Stomach (tissue), 4 donors: ENCODE results near the gene TBC1D20.

Source experiments
- POLR2A ChIP-seq, 4 donors: fragments of 450-650 bp; IDR thresholded peaks; one replicate each; pipeline ENCODE4 v1.6.1; 2016; ENCODE audit warnings: antibody characterized with exemption in 4 of 4, control low read depth in 2 of 4, mild to moderate bottlenecking in 1 of 4, moderate library complexity in 1 of 4
- TF ChIP-seq, protein P1 (sequence below), 7 experiments: fragments of 450-650 bp in 4 of 7; fragments of 200-600 bp in 3 of 7; sonication (generic) in 3 of 7; IDR thresholded peaks; one replicate each; pipeline ENCODE4 v1.5.1; 2016 to 2019; ENCODE audit warnings: antibody characterized with exemption in 7 of 7, control low read depth in 2 of 7, mild to moderate bottlenecking in 1 of 7

DNA sequence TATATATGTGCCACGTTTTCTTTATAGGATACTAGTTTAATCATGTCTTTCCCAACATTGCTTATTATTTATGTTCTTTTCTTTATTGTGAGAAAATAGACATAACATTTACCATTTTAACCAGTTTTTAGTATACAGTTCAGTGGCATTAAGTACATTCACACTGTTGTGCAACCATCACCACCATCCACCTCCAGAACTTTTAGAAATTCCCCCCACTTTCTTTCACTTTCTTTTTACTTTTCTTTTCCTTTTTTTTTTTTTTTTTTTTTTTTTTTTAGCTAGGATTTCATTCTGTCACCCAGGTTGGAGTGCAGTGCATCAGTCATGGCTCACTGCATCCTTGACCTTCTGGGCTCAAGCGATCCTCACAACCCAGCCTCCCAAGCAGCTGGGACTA, 35.8 kb downstream of the TBC1D20 start:
- TF ChIP-seq, protein P1, sequence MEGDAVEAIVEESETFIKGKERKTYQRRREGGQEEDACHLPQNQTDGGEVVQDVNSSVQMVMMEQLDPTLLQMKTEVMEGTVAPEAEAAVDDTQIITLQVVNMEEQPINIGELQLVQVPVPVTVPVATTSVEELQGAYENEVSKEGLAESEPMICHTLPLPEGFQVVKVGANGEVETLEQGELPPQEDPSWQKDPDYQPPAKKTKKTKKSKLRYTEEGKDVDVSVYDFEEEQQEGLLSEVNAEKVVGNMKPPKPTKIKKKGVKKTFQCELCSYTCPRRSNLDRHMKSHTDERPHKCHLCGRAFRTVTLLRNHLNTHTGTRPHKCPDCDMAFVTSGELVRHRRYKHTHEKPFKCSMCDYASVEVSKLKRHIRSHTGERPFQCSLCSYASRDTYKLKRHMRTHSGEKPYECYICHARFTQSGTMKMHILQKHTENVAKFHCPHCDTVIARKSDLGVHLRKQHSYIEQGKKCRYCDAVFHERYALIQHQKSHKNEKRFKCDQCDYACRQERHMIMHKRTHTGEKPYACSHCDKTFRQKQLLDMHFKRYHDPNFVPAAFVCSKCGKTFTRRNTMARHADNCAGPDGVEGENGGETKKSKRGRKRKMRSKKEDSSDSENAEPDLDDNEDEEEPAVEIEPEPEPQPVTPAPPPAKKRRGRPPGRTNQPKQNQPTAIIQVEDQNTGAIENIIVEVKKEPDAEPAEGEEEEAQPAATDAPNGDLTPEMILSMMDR (IDR thresholded peaks at IDR 0.05): no peak
- TF ChIP-seq POLR2A (IDR thresholded peaks at IDR 0.05): no peak
